Cardiac muscle cell (in vitro differentiated cells and primary cell): ENCODE results near the gene KCNT1. TPM values are rescaled to one million over a fixed set of nuclear protein-coding genes. Genes with fewer than 3 reads are reported as not detected.
A peak's percentile ranks its signal among the peaks of the same experiment; 100 is the strongest.

Experiments used
- DNase-seq, 2 donors: peaks; one replicate each; pipeline versions ENCODE4 v3.0.0 to v3.0.0-alpha.2; 2010 to 2017; ENCODE audit warnings: low read depth in 1 of 2, low spot score in 1 of 2
- H3K27ac ChIP-seq: fragments of 200-600 bp; sonication (generic); 2 replicates; pipeline ENCODE4 v1.5.1; 2016
- H3K27me3 ChIP-seq: fragments of 200-600 bp; sonication (generic); 2 replicates; pipeline ENCODE4 v1.6.0; 2016; ENCODE audit warnings: control low read depth
- H3K36me3 ChIP-seq: fragments of 200-600 bp; sonication (generic); 2 replicates; pipeline ENCODE4 v1.5.1; 2016; ENCODE audit warnings: control low read depth
- H3K4me1 ChIP-seq: fragments of 200-600 bp; sonication (generic); 2 replicates; pipeline ENCODE4 v1.8.1; 2017; ENCODE audit warnings: low read depth, mild to moderate bottlenecking, mixed run types
- H3K4me3 ChIP-seq: fragments of 200-600 bp; sonication (generic); 2 replicates; pipeline ENCODE4 v1.5.1; 2016; ENCODE audit warnings: mild to moderate bottlenecking
- H3K9me3 ChIP-seq: fragments of 200-600 bp; sonication (generic); 2 replicates; pipeline ENCODE4 v1.5.1; 2017; ENCODE audit warnings: low read depth, mild to moderate bottlenecking, control low read depth
- polyA plus RNA-seq: library from polyadenylated mRNA; unstranded; fragments of >200 nt; fragmentation: Nextera tagmentation; extraction: Ambion mirVana; gene quantifications from 2 replicates; pipeline ENCODE4 v1.2.1, GENCODE V29; 2016
- total RNA-seq: library from RNA; depleted of rRNA; stranded (reverse); fragments of >200 nt; gene quantifications from 2 replicates; pipeline ENCODE4 v1.2.3, GENCODE V29; 2016
- TF ChIP-seq, protein P1 (sequence below): IDR thresholded peaks from 2 replicates; pipeline ENCODE4 v1.5.1; 2012; ENCODE audit warnings: low read depth, mild to moderate bottlenecking, low read length

Gene KCNT1
- total RNA-seq, result 0.11 and 0.12 TPM in 2 replicates
- polyA plus RNA-seq, result 0.02 and 0.20 TPM in 2 replicates

DNA sequence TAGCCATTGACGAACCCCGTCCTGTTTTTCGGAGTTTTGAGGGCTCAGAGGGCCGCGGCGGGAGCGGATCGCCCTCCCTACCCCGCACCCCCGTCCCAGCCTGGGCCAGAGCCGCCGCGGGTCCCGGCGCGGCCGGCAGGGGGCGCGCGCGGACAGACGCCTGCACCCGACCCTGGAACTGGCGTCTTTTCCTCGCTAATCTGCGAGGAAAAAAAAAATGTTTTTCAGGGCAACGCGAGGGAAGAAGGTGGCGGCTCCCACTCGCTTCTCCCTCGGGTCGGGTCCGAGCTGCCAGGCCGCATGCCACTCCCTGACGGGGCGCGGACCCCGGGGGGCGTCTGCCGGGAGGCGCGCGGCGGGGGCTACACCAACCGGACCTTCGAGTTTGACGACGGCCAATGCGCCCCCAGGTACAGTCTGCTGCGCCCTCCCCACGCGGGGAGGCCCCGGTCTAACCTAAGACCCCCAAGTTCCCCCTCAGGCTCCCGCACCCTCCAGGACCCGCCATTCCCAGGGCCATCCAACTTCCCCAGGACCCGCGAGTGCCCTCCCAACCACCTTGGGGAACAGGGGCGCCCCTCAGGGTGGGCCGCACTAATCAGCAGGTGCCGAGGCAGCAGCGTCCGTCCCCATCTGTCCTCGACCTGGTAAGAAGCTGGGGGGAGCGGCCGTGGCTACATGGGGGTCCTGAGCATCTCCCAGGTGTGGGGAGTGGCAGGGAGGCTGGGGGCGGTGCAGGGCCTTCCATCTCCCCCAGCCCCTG, at the start of gene KCNT1:
TSS of gene KCNT1 (plus strand) at position 227 of the 763 bp plus-strand sequence. CDS start at position 301, 74 bp downstream.
- H3K36me3 ChIP-seq, result no peaks in the 10 kb centered on the region

DNA sequence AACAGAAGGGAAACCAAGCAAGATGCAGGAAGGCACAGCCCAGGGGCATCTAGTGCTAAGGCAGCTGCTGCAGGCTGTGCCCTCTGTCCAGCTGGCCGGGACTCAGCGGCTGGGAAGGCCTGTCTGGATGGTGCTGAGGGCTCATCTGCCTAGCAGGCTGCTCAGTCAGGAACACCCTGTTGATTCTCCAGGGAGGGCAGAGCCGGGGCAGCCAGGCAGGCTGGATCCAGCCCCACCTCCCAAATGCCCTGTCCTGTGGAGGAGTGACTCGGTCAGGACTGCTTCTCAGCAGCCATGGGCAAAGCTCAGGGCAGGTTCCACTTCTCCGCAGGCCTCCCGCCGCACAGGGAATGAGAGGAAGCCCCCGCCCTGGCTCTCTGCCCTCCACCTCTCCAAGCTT, 46.7 kb upstream of the KCNT1 start:
- H3K4me1 ChIP-seq, result no peaks in the 10 kb centered on the region
- no peaks in the 10 kb centered on the region for H3K27me3 ChIP-seq
- no peak for DNase-seq
- H3K4me3 ChIP-seq, result no peak overlapping the region
- TF ChIP-seq, protein P1, sequence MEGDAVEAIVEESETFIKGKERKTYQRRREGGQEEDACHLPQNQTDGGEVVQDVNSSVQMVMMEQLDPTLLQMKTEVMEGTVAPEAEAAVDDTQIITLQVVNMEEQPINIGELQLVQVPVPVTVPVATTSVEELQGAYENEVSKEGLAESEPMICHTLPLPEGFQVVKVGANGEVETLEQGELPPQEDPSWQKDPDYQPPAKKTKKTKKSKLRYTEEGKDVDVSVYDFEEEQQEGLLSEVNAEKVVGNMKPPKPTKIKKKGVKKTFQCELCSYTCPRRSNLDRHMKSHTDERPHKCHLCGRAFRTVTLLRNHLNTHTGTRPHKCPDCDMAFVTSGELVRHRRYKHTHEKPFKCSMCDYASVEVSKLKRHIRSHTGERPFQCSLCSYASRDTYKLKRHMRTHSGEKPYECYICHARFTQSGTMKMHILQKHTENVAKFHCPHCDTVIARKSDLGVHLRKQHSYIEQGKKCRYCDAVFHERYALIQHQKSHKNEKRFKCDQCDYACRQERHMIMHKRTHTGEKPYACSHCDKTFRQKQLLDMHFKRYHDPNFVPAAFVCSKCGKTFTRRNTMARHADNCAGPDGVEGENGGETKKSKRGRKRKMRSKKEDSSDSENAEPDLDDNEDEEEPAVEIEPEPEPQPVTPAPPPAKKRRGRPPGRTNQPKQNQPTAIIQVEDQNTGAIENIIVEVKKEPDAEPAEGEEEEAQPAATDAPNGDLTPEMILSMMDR, result no peak
- no peaks in the 10 kb centered on the region for H3K36me3 ChIP-seq
- H3K9me3 ChIP-seq, result no peaks in the 10 kb centered on the region
- H3K27ac ChIP-seq, result no peak overlapping the region

More for the DNA sequence above, at the start of gene KCNT1:
- H3K9me3 ChIP-seq, result no peaks in the 10 kb centered on the region
- H3K4me1 ChIP-seq, result peaks cover 3% of the 10 kb centered on the region
- peak; percentile 55 to 69 for DNase-seq
- TF ChIP-seq, protein P1, result peak; percentile 88
- H3K4me3 ChIP-seq, result peak within 1 kb of the TSS; percentile 29
- peaks cover 38% of the 10 kb centered on the region for H3K27me3 ChIP-seq
- H3K27ac ChIP-seq, result no peak within 1 kb of the TSS

DNA sequence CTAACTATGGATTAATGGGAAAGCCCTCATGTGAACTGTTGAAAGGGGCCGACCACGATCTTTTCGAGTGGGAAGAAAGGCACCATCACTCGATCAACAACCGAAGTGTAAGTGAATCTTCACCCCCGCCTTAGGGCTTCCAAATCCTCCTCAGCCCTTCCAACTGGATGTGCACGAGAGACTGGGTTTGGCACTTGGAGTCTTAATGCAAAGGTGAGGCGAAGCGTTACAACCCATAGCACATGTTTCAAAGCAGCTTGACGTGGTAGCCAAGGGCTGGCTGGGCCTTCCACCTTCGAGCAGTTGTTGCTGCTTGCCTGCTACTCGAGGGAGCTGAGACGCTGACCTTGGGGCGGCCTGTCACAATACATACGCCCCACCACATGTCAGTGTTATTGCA, 44.6 kb upstream of the KCNT1 start:
- H3K27me3 ChIP-seq, result no peaks in the 10 kb centered on the region
- TF ChIP-seq, protein P1, result no peak
- peaks cover 6% of the 10 kb centered on the region for H3K4me1 ChIP-seq
- H3K4me3 ChIP-seq, result no peak overlapping the region
- DNase-seq, result no peak
- H3K36me3 ChIP-seq, result no peaks in the 10 kb centered on the region
- H3K27ac ChIP-seq, result no peak overlapping the region
- H3K9me3 ChIP-seq, result no peaks in the 10 kb centered on the region

DNA sequence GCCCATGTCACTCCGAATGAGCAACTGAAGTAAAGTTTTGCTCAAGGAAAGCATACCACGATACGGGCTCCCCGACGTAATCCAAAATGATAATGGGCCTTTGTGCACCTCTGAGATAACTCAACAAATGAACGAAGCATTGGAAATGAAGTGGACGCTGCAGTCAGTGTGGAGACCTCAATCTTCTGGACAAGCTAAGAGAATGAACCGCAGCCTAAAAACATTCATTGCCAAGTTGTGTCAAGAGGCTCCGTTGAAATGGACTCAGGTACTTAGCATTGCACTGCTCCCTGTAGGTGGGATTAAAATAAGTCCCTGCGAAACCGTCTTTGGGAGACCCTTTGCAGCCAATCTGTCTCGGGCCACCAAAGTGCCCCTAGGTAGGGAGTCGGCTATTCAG, 42.7 kb upstream of the KCNT1 start:
- Histone ChIP-seq H3K4me3 (no peak overlapping the region), H3K36me3 (no peaks in the 10 kb centered on the region), H3K27ac (no peak overlapping the region), H3K9me3 (no peaks in the 10 kb centered on the region), H3K4me1 (peaks cover 8% of the 10 kb centered on the region), H3K27me3 (no peaks in the 10 kb centered on the region)
- DNase-seq, result no peak
- TF ChIP-seq, protein P1, result no peak

DNA sequence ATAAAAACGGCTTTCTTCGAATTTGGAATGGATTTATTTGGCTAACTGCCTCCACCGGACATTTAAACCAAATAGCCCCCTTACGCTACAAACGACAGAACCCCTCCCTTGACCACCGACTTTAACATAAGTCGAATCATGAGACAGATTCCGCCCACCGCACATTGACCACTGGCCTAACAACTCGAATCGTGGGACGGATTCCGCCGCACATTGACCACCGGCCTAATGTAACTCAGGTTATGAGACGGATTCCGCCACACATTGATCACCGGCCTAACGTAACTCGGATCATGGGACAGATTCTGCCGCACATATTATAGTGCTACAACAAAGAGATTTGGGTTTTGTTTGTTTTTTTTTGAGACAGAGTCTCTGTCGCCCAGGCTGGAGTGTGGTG, 41.6 kb upstream of the KCNT1 start:
- Histone ChIP-seq H3K4me1 (peaks cover 8% of the 10 kb centered on the region), H3K4me3 (no peak overlapping the region), H3K27me3 (no peaks in the 10 kb centered on the region), H3K27ac (no peak overlapping the region), H3K9me3 (no peaks in the 10 kb centered on the region), H3K36me3 (no peaks in the 10 kb centered on the region)
- DNase-seq, result no peak
- TF ChIP-seq, protein P1, result no peak
